Fibroblast of lung (primary cell): ENCODE data around the gene C1orf52. TPM values are rescaled to one million over a fixed set of nuclear protein-coding genes. Genes with fewer than 3 reads are reported as not detected.

ENCODE experiments used
- DNase-seq, 2 donors: peaks; one replicate each; pipeline versions ENCODE4 v3.0.0 to v3.0.0-alpha.2; 2010; ENCODE audit warnings: low read depth in 2 of 2
- H2AFZ ChIP-seq: 2 replicates; pipeline ENCODE4 v1.5.1; 2012; ENCODE audit warnings: low read length, control low read depth, inconsistent platforms
- H3K27ac ChIP-seq: 2 replicates; pipeline ENCODE4 v1.5.1; 2011; ENCODE audit warnings: low read length, control low read depth; ENCODE audit not compliant: insufficient read depth
- H3K27me3 ChIP-seq: 2 replicates; pipeline ENCODE4 v1.5.1; 2011; ENCODE audit warnings: mild to moderate bottlenecking, low read length; ENCODE audit not compliant: control insufficient read depth, insufficient read depth
- H3K36me3 ChIP-seq: 2 replicates; pipeline ENCODE4 v1.5.1; 2011; ENCODE audit warnings: low read length; ENCODE audit not compliant: control insufficient read depth, insufficient read depth
- H3K4me1 ChIP-seq: 2 replicates; pipeline ENCODE4 v1.5.1; 2011; ENCODE audit warnings: low read length; ENCODE audit not compliant: control insufficient read depth, insufficient read depth; ENCODE audit errors: extremely low read depth
- H3K4me2 ChIP-seq: 2 replicates; pipeline ENCODE4 v1.5.1; 2011; ENCODE audit warnings: low read length, control low read depth; ENCODE audit not compliant: insufficient read depth; ENCODE audit errors: extremely low read depth
- H3K4me3 ChIP-seq, 4 experiments: fragments of 200-600 bp in 1 of 4; sonication (generic) in 1 of 4; replicated peaks in 1 of 4; 2 replicates each; pipeline ENCODE4 v1.5.1; 2011 to 2016; ENCODE audit warnings: low read length in 4 of 4, low read depth in 3 of 4, mild to moderate bottlenecking in 3 of 4, control low read depth in 2 of 4, inconsistent platforms in 1 of 4, mixed read lengths in 1 of 4; ENCODE audit not compliant: insufficient read depth in 1 of 4; ENCODE audit errors: control extremely low read depth in 1 of 4
- H3K79me2 ChIP-seq: 2 replicates; pipeline ENCODE4 v1.5.1; 2012; ENCODE audit warnings: mild to moderate bottlenecking, low read length, inconsistent platforms; ENCODE audit not compliant: control insufficient read depth, insufficient read depth
- H3K9ac ChIP-seq: 2 replicates; pipeline ENCODE4 v1.5.1; 2011; ENCODE audit warnings: mild to moderate bottlenecking, low read length, control low read depth; ENCODE audit not compliant: insufficient read depth
- H3K9me3 ChIP-seq: 2 replicates; pipeline ENCODE4 v1.5.1; 2012; ENCODE audit warnings: low read depth, low read length; ENCODE audit not compliant: control insufficient read depth, insufficient read depth
- H4K20me1 ChIP-seq: 2 replicates; pipeline ENCODE4 v1.5.1; 2011; ENCODE audit warnings: low read length; ENCODE audit not compliant: control insufficient read depth, insufficient read depth; ENCODE audit errors: extremely low read depth
- EZH2 ChIP-seq: IDR thresholded peaks from 2 replicates; pipeline ENCODE4 v1.5.1; 2012; ENCODE audit warnings: low read length, control low read depth, mild to moderate bottlenecking; ENCODE audit errors: missing control alignments
- polyA plus RNA-seq, 2 donors: library from polyadenylated mRNA; depleted of rRNA in 1 of 2; stranded (reverse) in 1 of 2; unstranded in 1 of 2; fragments of >200 nt; gene quantifications; 2 replicates each; pipeline ENCODE4 v1.2.1, GENCODE V29; 2011 to 2012; ENCODE audit warnings: missing spikeins in 1 of 2
- total RNA-seq: library from RNA; depleted of rRNA; stranded (reverse); fragments of >200 nt; gene quantifications from 2 replicates; pipeline ENCODE4 v1.2.1, GENCODE V29; 2014
- TF ChIP-seq, protein P1 (sequence below), 2 donors: IDR thresholded peaks in 1 of 2; conservative IDR thresholded peaks in 1 of 2; 1 replicate in 1 of 2; 2 replicates in 1 of 2; pipeline ENCODE4 v1.5.1; 2011 to 2012; ENCODE audit warnings: low read length in 2 of 2, control low read depth in 1 of 2, inconsistent platforms in 1 of 2, low read depth in 1 of 2, mild to moderate bottlenecking in 1 of 2

C1orf52 gene
- total and polyA plus RNA-seq, 2 donors (not counting 1 experiment from before 2014, with no cell fraction given): 11.4 to 24.7 TPM

DNA sequence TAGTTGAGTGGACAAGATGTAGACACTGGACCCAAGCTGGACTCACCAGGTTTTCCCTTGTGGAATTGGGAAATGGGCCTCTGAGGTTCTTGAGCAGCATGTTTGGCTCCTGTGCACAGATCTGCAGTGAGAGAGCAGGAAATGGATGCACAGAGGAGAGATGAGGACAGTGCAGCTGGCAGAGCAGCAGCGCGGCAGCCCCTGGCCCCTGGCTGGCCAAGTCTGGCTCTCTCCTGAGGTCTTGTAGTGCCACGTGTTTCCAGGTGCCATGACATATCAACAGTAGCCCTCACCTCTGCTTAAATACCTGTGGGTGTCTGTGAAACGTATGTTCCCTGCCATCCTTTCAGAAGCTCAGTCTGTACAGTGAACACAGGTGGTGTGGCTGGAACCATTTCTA lies 36.2 kb upstream of the C1orf52 start:
- no peak overlapping the region for H3K4me2 ChIP-seq
- peak in 1 of 2 donors; percentile 27 for DNase-seq
- no peak overlapping the region for H2AFZ ChIP-seq
- H3K79me2 ChIP-seq: no peaks in the 10 kb centered on the region
- no peaks in the 10 kb centered on the region for H4K20me1 ChIP-seq
- H3K9ac ChIP-seq: no peak overlapping the region
- H3K27me3 ChIP-seq: no peaks in the 10 kb centered on the region
- H3K4me1 ChIP-seq: peaks cover 33% of the 10 kb centered on the region
- no peak for TF ChIP-seq EZH2
- TF ChIP-seq, protein P1, sequence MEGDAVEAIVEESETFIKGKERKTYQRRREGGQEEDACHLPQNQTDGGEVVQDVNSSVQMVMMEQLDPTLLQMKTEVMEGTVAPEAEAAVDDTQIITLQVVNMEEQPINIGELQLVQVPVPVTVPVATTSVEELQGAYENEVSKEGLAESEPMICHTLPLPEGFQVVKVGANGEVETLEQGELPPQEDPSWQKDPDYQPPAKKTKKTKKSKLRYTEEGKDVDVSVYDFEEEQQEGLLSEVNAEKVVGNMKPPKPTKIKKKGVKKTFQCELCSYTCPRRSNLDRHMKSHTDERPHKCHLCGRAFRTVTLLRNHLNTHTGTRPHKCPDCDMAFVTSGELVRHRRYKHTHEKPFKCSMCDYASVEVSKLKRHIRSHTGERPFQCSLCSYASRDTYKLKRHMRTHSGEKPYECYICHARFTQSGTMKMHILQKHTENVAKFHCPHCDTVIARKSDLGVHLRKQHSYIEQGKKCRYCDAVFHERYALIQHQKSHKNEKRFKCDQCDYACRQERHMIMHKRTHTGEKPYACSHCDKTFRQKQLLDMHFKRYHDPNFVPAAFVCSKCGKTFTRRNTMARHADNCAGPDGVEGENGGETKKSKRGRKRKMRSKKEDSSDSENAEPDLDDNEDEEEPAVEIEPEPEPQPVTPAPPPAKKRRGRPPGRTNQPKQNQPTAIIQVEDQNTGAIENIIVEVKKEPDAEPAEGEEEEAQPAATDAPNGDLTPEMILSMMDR (conservative IDR thresholded peaks at IDR 0.05 in 1 of 2, IDR thresholded peaks at IDR 0.05 in 1 of 2; ENCODE audit: low read depth in 1 of 2, low read length in 2 of 2): no peak
- no peak overlapping the region for H3K27ac ChIP-seq
- no peaks in the 10 kb centered on the region for H3K36me3 ChIP-seq
- no peak overlapping the region for H3K4me3 ChIP-seq
- no peaks in the 10 kb centered on the region for H3K9me3 ChIP-seq

DNA sequence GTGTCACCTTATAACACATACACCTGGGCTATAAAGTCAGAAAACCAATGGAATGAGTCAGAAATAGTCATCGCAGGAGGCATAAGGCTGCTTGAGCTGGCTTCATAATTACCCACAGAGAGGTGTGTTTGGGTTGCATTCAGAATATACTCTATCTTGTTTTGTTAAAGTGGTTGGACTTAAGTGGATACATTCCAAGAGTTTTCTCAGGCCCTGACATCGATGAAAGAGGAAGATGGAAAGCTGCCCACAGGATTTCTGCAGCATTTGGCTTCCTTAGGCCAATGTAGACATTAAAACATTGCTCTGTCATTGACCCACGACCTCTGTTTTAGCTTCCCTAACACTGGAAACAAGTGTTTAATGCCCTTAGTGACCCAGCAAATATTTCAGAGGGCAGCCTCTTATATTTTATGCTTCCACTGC lies 35.6 kb upstream of the C1orf52 start:
- Histone ChIP-seq H3K4me1 (peaks cover 40% of the 10 kb centered on the region), H3K36me3 (no peaks in the 10 kb centered on the region), H4K20me1 (no peaks in the 10 kb centered on the region), H3K27me3 (no peaks in the 10 kb centered on the region), H3K27ac (no peak overlapping the region), H3K9me3 (no peaks in the 10 kb centered on the region), H3K79me2 (no peaks in the 10 kb centered on the region), H3K4me3 (no peak overlapping the region), H3K4me2 (no peak overlapping the region), H2AFZ (no peak overlapping the region), H3K9ac (no peak overlapping the region)
- no peak for TF ChIP-seq EZH2
- DNase-seq: peak; percentile 38 to 83

DNA sequence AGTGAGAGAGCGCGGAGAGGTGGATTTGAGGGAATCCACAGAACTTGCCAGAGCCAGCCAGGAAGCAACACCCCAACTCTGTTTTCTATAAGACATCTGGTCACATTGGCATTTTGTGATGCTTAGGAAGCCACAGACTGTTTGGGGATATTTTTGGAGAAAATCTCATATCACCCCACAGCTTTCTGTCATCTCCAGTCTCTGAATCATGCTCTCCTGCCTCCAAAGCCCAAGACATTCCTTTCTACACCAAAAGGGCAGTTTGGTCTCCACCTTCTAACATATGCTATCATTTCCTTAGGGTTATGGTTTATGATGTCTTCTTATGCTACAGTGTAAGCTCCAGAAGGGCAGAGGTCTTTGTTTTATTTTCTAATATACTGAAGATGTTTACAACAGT lies 31.4 kb upstream of the C1orf52 start:
- Histone ChIP-seq H3K79me2 (no peaks in the 10 kb centered on the region), H3K4me1 (peaks cover 28% of the 10 kb centered on the region), H3K36me3 (no peaks in the 10 kb centered on the region), H3K4me2 (no peak overlapping the region), H3K27ac (no peak overlapping the region), H3K9ac (no peak overlapping the region), H4K20me1 (no peaks in the 10 kb centered on the region), H3K4me3 (no peak overlapping the region), H2AFZ (no peak overlapping the region), H3K27me3 (no peaks in the 10 kb centered on the region), H3K9me3 (no peaks in the 10 kb centered on the region)
- DNase-seq: peak in 1 of 2 donors; percentile 66
- no peak for TF ChIP-seq EZH2
- TF ChIP-seq, protein P1 (conservative IDR thresholded peaks at IDR 0.05 in 1 of 2, IDR thresholded peaks at IDR 0.05 in 1 of 2; ENCODE audit: low read depth in 1 of 2, low read length in 2 of 2): no peak
